HepG2 (cell line): ENCODE measurements around the gene GSTA1. TPM values are rescaled to one million over a fixed set of nuclear protein-coding genes. Genes with fewer than 3 reads are reported as not detected.

Experiments used
- ETV6 ChIP-seq: sonication (generic); formaldehyde crosslinking; conservative IDR thresholded peaks from 2 replicates; pipeline ENCODE4 v1.4.0; 2020; ENCODE audit warnings: missing genetic modification reagents
- GABPB1 ChIP-seq: IDR thresholded peaks from 2 replicates; pipeline ENCODE4 v1.6.1; 2016; ENCODE audit warnings: mild to moderate bottlenecking, missing genetic modification reagents, moderate library complexity, missing compliant biosample characterization
- HDAC6 ChIP-seq: fragments of 200-600 bp; sonication (generic); IDR thresholded peaks from 2 replicates; pipeline ENCODE4 v1.7.0; 2017; ENCODE audit warnings: mild to moderate bottlenecking, antibody characterized with exemption, low read length, low read depth
- HMG20B ChIP-seq: conservative IDR thresholded peaks from 2 replicates; pipeline ENCODE4 v1.6.1; 2016; ENCODE audit warnings: missing genetic modification reagents, missing compliant biosample characterization
- HNRNPL ChIP-seq: fragments of 200-400 bp; formaldehyde crosslinking; IDR thresholded peaks from 2 replicates; pipeline ENCODE4 v1.6.1; 2017; ENCODE audit warnings: mild to moderate bottlenecking, low read depth, low read length
- MED8 ChIP-seq: sonication (generic); formaldehyde crosslinking; IDR thresholded peaks from 2 replicates; pipeline ENCODE4 v1.8.1; 2023; ENCODE audit warnings: mild to moderate bottlenecking, missing genetic modification reagents; ENCODE audit not compliant: insufficient replicate concordance
- MXD1 ChIP-seq: sonication (generic); formaldehyde crosslinking; IDR thresholded peaks from 2 replicates; pipeline ENCODE4 v1.4.0; 2020; ENCODE audit warnings: mild to moderate bottlenecking, missing genetic modification reagents
- NRL ChIP-seq: sonication (generic); formaldehyde crosslinking; IDR thresholded peaks from 2 replicates; pipeline ENCODE4 v1.5.0; 2020; ENCODE audit warnings: missing genetic modification reagents, mild to moderate bottlenecking, moderate library complexity, borderline replicate concordance
- POLR2A ChIP-seq, 2 experiments: IDR thresholded peaks; 2 replicates each; pipeline ENCODE4 v1.6.1; 2011; ENCODE audit warnings: low read depth in 2 of 2, low read length in 2 of 2, mild to moderate bottlenecking in 1 of 2, moderate library complexity in 1 of 2; ENCODE audit not compliant: insufficient read depth in 1 of 2
- SCMH1 ChIP-seq: sonication (generic); formaldehyde crosslinking; IDR thresholded peaks from 2 replicates; pipeline ENCODE4 v1.9.0; 2021; ENCODE audit warnings: missing genetic modification reagents, mild to moderate bottlenecking, borderline replicate concordance
- SMYD3 ChIP-seq: sonication (generic); formaldehyde crosslinking; IDR thresholded peaks from 2 replicates; pipeline ENCODE4 v1.8.1; 2023; ENCODE audit warnings: mild to moderate bottlenecking, missing genetic modification reagents
- ZBTB20 ChIP-seq: sonication (generic); formaldehyde crosslinking; IDR thresholded peaks from 2 replicates; pipeline ENCODE4 v1.8.1; 2023; ENCODE audit warnings: missing genetic modification reagents, low read depth, mild to moderate bottlenecking, borderline replicate concordance
- ZBTB44 ChIP-seq: sonication (generic); formaldehyde crosslinking; IDR thresholded peaks from 2 replicates; pipeline ENCODE4 v1.4.0; 2020; ENCODE audit warnings: missing genetic modification reagents
- ZNF232 ChIP-seq: sonication (generic); formaldehyde crosslinking; IDR thresholded peaks from 2 replicates; pipeline ENCODE4 v1.4.0; 2020; ENCODE audit warnings: missing genetic modification reagents, borderline replicate concordance
- ZNF33B ChIP-seq: sonication (generic); formaldehyde crosslinking; IDR thresholded peaks from 2 replicates; pipeline ENCODE4 v1.5.1; 2020; ENCODE audit warnings: mild to moderate bottlenecking, missing genetic modification reagents
- ZNF512B ChIP-seq: sonication (generic); formaldehyde crosslinking; IDR thresholded peaks from 2 replicates; pipeline ENCODE4 v1.5.1; 2020; ENCODE audit warnings: missing genetic modification reagents, mild to moderate bottlenecking, borderline replicate concordance
- ZNF556 ChIP-seq: sonication (generic); formaldehyde crosslinking; IDR thresholded peaks from 2 replicates; pipeline ENCODE4 v1.4.0; 2020; ENCODE audit warnings: mild to moderate bottlenecking, missing genetic modification reagents, borderline replicate concordance
- ZNF609 ChIP-seq: sonication (generic); formaldehyde crosslinking; IDR thresholded peaks from 2 replicates; pipeline ENCODE4 v1.4.0; 2020; ENCODE audit warnings: mild to moderate bottlenecking, missing genetic modification reagents, borderline replicate concordance
- ZSCAN30 ChIP-seq: sonication (generic); formaldehyde crosslinking; IDR thresholded peaks from 2 replicates; pipeline ENCODE4 v1.5.0; 2020; ENCODE audit warnings: mild to moderate bottlenecking, missing genetic modification reagents
- polyA plus RNA-seq, 8 experiments: library from polyadenylated mRNA; depleted of rRNA in 3 of 8; stranded (reverse) in 7 of 8; unstranded in 1 of 8; fragments of >200 nt; fragmentation: Illumina TruSeq in 4 of 8; extraction: Trizol in 4 of 8; gene quantifications; 2 replicates each; pipeline versions ENCODE4 v1.2.1 to v1.2.3, GENCODE V29; 2011 to 2016; ENCODE audit warnings: low read depth in 4 of 8, missing spikeins in 1 of 8, mixed read lengths in 1 of 8; ENCODE audit not compliant: insufficient read depth in 1 of 8
- total RNA-seq, 5 experiments: library from RNA; depleted of rRNA; stranded (reverse); fragments of >200 nt; fragmentation: Illumina TruSeq; extraction: Trizol; gene quantifications; 2 replicates each; pipeline ENCODE4 v1.2.3, GENCODE V29; 2016; ENCODE audit warnings: low read depth in 1 of 5

The GSTA1 gene
- total and polyA plus RNA-seq, 2 of the 13 experiments (the other 11 are each of a cell fraction or from before 2014, with no cell fraction given), result 6.2 to 282 TPM

- TF ChIP-seq ZNF609 (CRISPR knock-in tag) (peak; percentile 78; the same call in 1 of the 2 replicates), NRL (CRISPR knock-in tag) (no peak; the same call in 1 of the 2 replicates), HNRNPL (no peak), ZNF33B (CRISPR knock-in tag) (no peak), GABPB1 (CRISPR knock-in tag) (peak; percentile 38), HDAC6 (no peak), SMYD3 (CRISPR knock-in tag) (no peak), HMG20B (CRISPR knock-in tag) (peak; percentile 66; the same call in 1 of the 2 replicates), POLR2A (IDR thresholded peaks at IDR 0.05; ENCODE audit: insufficient read depth in 1 of 2, low read depth in 2 of 2, low read length in 2 of 2) (peak in 1 of 2 experiments; percentile 69; a peak in 2 of 4 replicates), ZSCAN30 (CRISPR knock-in tag) (no peak), ZNF512B (CRISPR knock-in tag) (peak; percentile 87; the same call in 1 of the 2 replicates), MED8 (CRISPR knock-in tag) (peak; percentile 7), ZBTB44 (CRISPR knock-in tag) (no peak), ZBTB20 (CRISPR knock-in tag) (no peak), ZNF232 (CRISPR knock-in tag) (no peak), SCMH1 (CRISPR knock-in tag) (no peak), MXD1 (no peak), ETV6 (CRISPR knock-in tag) (no peak), ZNF556 (CRISPR knock-in tag) (no peak)
Measured at GRCh38 chr6:52815167-52816092, 11.8 kb upstream of the GSTA1 start (continued).
